ENCODE data around the gene LY6G5B.

- no peak for TF ChIP-seq CTCF (IDR thresholded peaks at IDR 0.05)
- TF ChIP-seq POLR2A (IDR thresholded peaks at IDR 0.05) = no peak
Measured at GRCh38 chr6:31657406-31658157, 12.2 kb upstream of the LY6G5B start.

Data from right lobe of liver (tissue), 4 donors.